Keratinocyte (primary cell): ENCODE measurements around the gene MTUS2. TPM values are rescaled to one million over a fixed set of nuclear protein-coding genes. Genes with fewer than 3 reads are reported as not detected.

Experiments used
- DNase-seq: peaks from one replicate; pipeline ENCODE4 v3.0.0-alpha.2; 2011; ENCODE audit warnings: low read depth, missing footprints, low spot score
- FAIRE-seq: peaks from 2 replicates; lab custom pipeline; 2011; peaks lifted over from hg19 to GRCh38; lab: Jason Lieb, UNC
- H2AFZ ChIP-seq: 2 replicates; pipeline ENCODE4 v1.6.0; 2012; ENCODE audit warnings: low read length, control low read depth, inconsistent platforms; ENCODE audit not compliant: control insufficient read depth
- H3K27ac ChIP-seq: 2 replicates; pipeline ENCODE4 v1.5.1; 2011; ENCODE audit warnings: low read length; ENCODE audit not compliant: control insufficient read depth, insufficient read depth
- H3K27me3 ChIP-seq: 3 replicates; pipeline ENCODE4 v1.6.0; 2011; ENCODE audit warnings: low read length; ENCODE audit not compliant: control insufficient read depth, insufficient read depth; ENCODE audit errors: extremely low read depth
- H3K36me3 ChIP-seq, 2 experiments: 2 replicates in 1 of 2; 3 replicates in 1 of 2; pipeline ENCODE4 v1.5.1; 2011; ENCODE audit warnings: low read length in 2 of 2, mild to moderate bottlenecking in 1 of 2; ENCODE audit not compliant: control insufficient read depth in 2 of 2, insufficient read depth in 2 of 2; ENCODE audit errors: extremely low read depth in 1 of 2
- H3K4me1 ChIP-seq: 3 replicates; pipeline ENCODE4 v1.5.1; 2011; ENCODE audit warnings: low read length; ENCODE audit not compliant: control insufficient read depth, insufficient read depth; ENCODE audit errors: extremely low read depth
- H3K4me2 ChIP-seq: 3 replicates; pipeline ENCODE4 v1.6.0; 2011; ENCODE audit warnings: low read depth, low read length; ENCODE audit not compliant: control insufficient read depth, insufficient read depth; ENCODE audit errors: extremely low read depth
- H3K4me3 ChIP-seq, 3 experiments: fragments of 200-600 bp in 1 of 3; sonication (generic) in 1 of 3; 2 replicates in 2 of 3; 3 replicates in 1 of 3; pipeline ENCODE4 v1.5.1; 2011 to 2016; ENCODE audit warnings: low read length in 3 of 3, mild to moderate bottlenecking in 3 of 3, control low read depth in 2 of 3, inconsistent platforms in 1 of 3, low read depth in 1 of 3, mixed read lengths in 1 of 3, mixed run types in 1 of 3, moderate library complexity in 1 of 3; ENCODE audit not compliant: control insufficient read depth in 2 of 3, insufficient read depth in 2 of 3; ENCODE audit errors: extremely low read depth in 1 of 3
- H3K79me2 ChIP-seq: 2 replicates; pipeline ENCODE4 v1.6.0; 2012; ENCODE audit warnings: low read length; ENCODE audit not compliant: control insufficient read depth, insufficient read depth
- H3K9ac ChIP-seq: 3 replicates; pipeline ENCODE4 v1.6.0; 2011; ENCODE audit warnings: low read length; ENCODE audit not compliant: control insufficient read depth, insufficient read depth; ENCODE audit errors: extremely low read depth
- H3K9me1 ChIP-seq: 3 replicates; pipeline ENCODE4 v1.6.0; 2011; ENCODE audit warnings: low read length; ENCODE audit not compliant: control insufficient read depth, insufficient read depth; ENCODE audit errors: extremely low read depth
- H3K9me3 ChIP-seq: 2 replicates; pipeline ENCODE4 v1.5.1; 2012; ENCODE audit warnings: low read depth, low read length; ENCODE audit not compliant: control insufficient read depth
- H4K20me1 ChIP-seq: 3 replicates; pipeline ENCODE4 v1.6.0; 2011; ENCODE audit warnings: low read length; ENCODE audit not compliant: control insufficient read depth, insufficient read depth; ENCODE audit errors: extremely low read depth
- EZH2 ChIP-seq: IDR thresholded peaks from one replicate; pipeline ENCODE4 v1.6.1; 2012; ENCODE audit warnings: inconsistent platforms, mild to moderate bottlenecking, low read length, moderate library complexity
- dilution Hi-C: fragments of 300-500 bp; cut with MboI; formaldehyde crosslinking; loops from one replicate; pipeline ENCODE4 v1.7.0; 2020; ENCODE audit warnings: low sequenced_read_pairs; ENCODE audit not compliant: extremely low pct_ligation_motif_present
- polyA plus RNA-seq, 5 experiments: library from polyadenylated mRNA; depleted of rRNA in 3 of 5; stranded (reverse) in 3 of 5; stranded (forward) in 1 of 5; unstranded in 1 of 5; fragments of >200 nt; gene quantifications; 1 replicate in 1 of 5; 2 replicates in 3 of 5; 3 replicates in 1 of 5; pipeline versions ENCODE4 v1.2.1 to v1.2.3, GENCODE V29; 2011 to 2012; ENCODE audit warnings: missing spikeins in 2 of 5, low read depth in 1 of 5, low replicate concordance in 1 of 5
- TF ChIP-seq, protein P1 (sequence below), 3 experiments: IDR thresholded peaks in 1 of 3; conservative IDR thresholded peaks in 1 of 3; optimal IDR thresholded peaks in 1 of 3; 2 replicates in 2 of 3; 3 replicates in 1 of 3; pipeline versions ENCODE3 to v1.5.1; 2011; ENCODE audit warnings: low read length in 3 of 3, mild to moderate bottlenecking in 3 of 3, moderate library complexity in 2 of 3, control low read depth in 1 of 3, inconsistent platforms in 1 of 3; ENCODE audit not compliant: insufficient read depth in 2 of 3; ENCODE audit errors: extremely low read depth in 1 of 3

The MTUS2 gene
- polyA plus RNA-seq, 1 donor (not counting 4 experiments of a cell fraction or from before 2014, with no cell fraction given), result 0.17 TPM

DNA sequence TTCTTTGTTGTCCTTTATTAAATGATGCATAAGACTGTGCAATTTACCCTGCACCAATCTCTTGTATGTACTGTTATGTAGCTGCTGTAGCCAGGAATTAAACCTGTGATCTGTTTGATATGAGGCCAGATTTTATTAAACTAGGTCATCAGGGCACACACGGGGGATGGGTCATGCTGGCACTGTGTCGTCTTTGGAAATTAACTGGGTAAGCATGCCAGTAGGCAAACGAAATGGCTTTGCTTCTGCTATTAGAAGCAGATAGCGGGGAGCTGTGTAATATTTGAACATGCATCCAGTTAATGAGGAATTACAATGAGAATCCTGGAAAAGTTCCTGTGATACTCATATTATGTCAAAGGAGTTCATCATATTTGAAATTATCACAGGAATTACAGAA, 23.5 kb downstream of the MTUS2 start:
- no peaks in the 10 kb centered on the region for H4K20me1 ChIP-seq
- dilution Hi-C loops, result no loop called here
- no peaks in the 10 kb centered on the region for H3K4me1 ChIP-seq
- H3K9me3 ChIP-seq, result no peaks in the 10 kb centered on the region
- H2AFZ ChIP-seq, result no peak overlapping the region
- no peak for TF ChIP-seq EZH2
- H3K36me3 ChIP-seq, result no peaks in the 10 kb centered on the region
- no peak overlapping the region for H3K27ac ChIP-seq
- H3K79me2 ChIP-seq, result no peaks in the 10 kb centered on the region
- H3K4me2 ChIP-seq, result no peak overlapping the region
- FAIRE-seq, result no peak
- no peak overlapping the region for H3K9ac ChIP-seq
- DNase-seq, result no peak
- no peaks in the 10 kb centered on the region for H3K9me1 ChIP-seq
- no peaks in the 10 kb centered on the region for H3K27me3 ChIP-seq
- H3K4me3 ChIP-seq, result no peak overlapping the region

GRCh38 chr13:28849441-28849840, 29.3 kb downstream of the MTUS2 start:
- Histone ChIP-seq H3K9me1 (no peaks in the 10 kb centered on the region), H3K4me2 (no peak overlapping the region), H3K4me3 (no peak overlapping the region)

More at GRCh38 chr13:28849441-28849840, 29.3 kb downstream of the MTUS2 start:
- no peaks in the 10 kb centered on the region for H4K20me1 ChIP-seq
- H3K9me3 ChIP-seq, result no peaks in the 10 kb centered on the region
- H3K79me2 ChIP-seq, result no peaks in the 10 kb centered on the region
- no peak overlapping the region for H3K27ac ChIP-seq
- no peak overlapping the region for H2AFZ ChIP-seq
- H3K36me3 ChIP-seq, result no peaks in the 10 kb centered on the region
- TF ChIP-seq EZH2, result no peak
- TF ChIP-seq, protein P1, sequence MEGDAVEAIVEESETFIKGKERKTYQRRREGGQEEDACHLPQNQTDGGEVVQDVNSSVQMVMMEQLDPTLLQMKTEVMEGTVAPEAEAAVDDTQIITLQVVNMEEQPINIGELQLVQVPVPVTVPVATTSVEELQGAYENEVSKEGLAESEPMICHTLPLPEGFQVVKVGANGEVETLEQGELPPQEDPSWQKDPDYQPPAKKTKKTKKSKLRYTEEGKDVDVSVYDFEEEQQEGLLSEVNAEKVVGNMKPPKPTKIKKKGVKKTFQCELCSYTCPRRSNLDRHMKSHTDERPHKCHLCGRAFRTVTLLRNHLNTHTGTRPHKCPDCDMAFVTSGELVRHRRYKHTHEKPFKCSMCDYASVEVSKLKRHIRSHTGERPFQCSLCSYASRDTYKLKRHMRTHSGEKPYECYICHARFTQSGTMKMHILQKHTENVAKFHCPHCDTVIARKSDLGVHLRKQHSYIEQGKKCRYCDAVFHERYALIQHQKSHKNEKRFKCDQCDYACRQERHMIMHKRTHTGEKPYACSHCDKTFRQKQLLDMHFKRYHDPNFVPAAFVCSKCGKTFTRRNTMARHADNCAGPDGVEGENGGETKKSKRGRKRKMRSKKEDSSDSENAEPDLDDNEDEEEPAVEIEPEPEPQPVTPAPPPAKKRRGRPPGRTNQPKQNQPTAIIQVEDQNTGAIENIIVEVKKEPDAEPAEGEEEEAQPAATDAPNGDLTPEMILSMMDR (optimal IDR thresholded peaks at IDR 0.05 in 1 of 3, IDR thresholded peaks at IDR 0.05 in 1 of 3, conservative IDR thresholded peaks at IDR 0.05 in 1 of 3; ENCODE audit: extremely low read depth in 1 of 3, insufficient read depth in 2 of 3, low read length in 3 of 3), result no peak
- dilution Hi-C loops, result no loop called here
- H3K4me1 ChIP-seq, result no peaks in the 10 kb centered on the region
- DNase-seq (no peak), FAIRE-seq (no peak)
- H3K27me3 ChIP-seq, result no peaks in the 10 kb centered on the region
- H3K9ac ChIP-seq, result no peak overlapping the region
